SK-N-SH (cell line): Measurements from ENCODE around the gene DYNLRB1. TPM values are rescaled to one million over a fixed set of nuclear protein-coding genes. Genes with fewer than 3 reads are reported as not detected.

Experiments used
- CTCF ChIA-PET: fragments of 300-600, 350-600 bp; formaldehyde crosslinking; extraction: SDS; loops from one replicate; lab custom pipeline; 2021; lab: Yijun Ruan, JAX
- POLR2A ChIA-PET: fragments of 350-600 bp; sonication (Branson Sonifier 250); formaldehyde crosslinking; extraction: SDS; loops from one replicate; lab custom pipeline; 2020; ENCODE audit warnings: antibody characterized with exemption, inconsistent platforms; lab: Yijun Ruan, JAX
- DNase-seq: peaks from one replicate; pipeline ENCODE4 v3.0.0; 2012
- H2AFZ ChIP-seq: fragments of 200-600 bp; sonication (generic); 2 replicates; pipeline ENCODE4 v1.8.1; 2016; ENCODE audit warnings: antibody characterized with exemption, mild to moderate bottlenecking, low read depth
- H3F3A ChIP-seq: fragments of 200-600 bp; sonication (generic); replicated peaks from 2 replicates; pipeline ENCODE3; 2016; ENCODE audit warnings: antibody characterized with exemption, mild to moderate bottlenecking; ENCODE audit not compliant: insufficient read depth
- H3K27ac ChIP-seq, 2 experiments: fragments of 200-500 bp in 1 of 2; fragments of 200-600 bp in 1 of 2; sonication (Bioruptor generic) in 1 of 2; sonication (generic), shearing (Covaris generic) in 1 of 2; 2 replicates each; pipeline versions ENCODE4 v1.5.1 to v1.6.1; 2014 to 2016; ENCODE audit warnings: low read depth in 2 of 2, inconsistent platforms in 1 of 2, low read length in 1 of 2, mild to moderate bottlenecking in 1 of 2, mixed read lengths in 1 of 2
- H3K27me3 ChIP-seq: fragments of 200-600 bp; sonication (generic), shearing (Covaris generic); 2 replicates; pipeline ENCODE4 v1.6.1; 2016; ENCODE audit warnings: mixed run types; ENCODE audit not compliant: insufficient read depth
- H3K36me3 ChIP-seq, 2 experiments: fragments of 200-500 bp in 1 of 2; fragments of 200-600 bp in 1 of 2; sonication (Bioruptor generic) in 1 of 2; sonication (generic) in 1 of 2; replicated peaks in 1 of 2; 2 replicates each; pipeline versions ENCODE3 to v1.5.1; 2014 to 2016; ENCODE audit warnings: low read length in 1 of 2, mild to moderate bottlenecking in 1 of 2; ENCODE audit not compliant: insufficient read depth in 2 of 2, control insufficient read depth in 1 of 2
- H3K4me1 ChIP-seq, 2 experiments: fragments of 200-500 bp in 1 of 2; fragments of 200-600 bp in 1 of 2; sonication (Bioruptor generic) in 1 of 2; sonication (generic), shearing (Covaris generic) in 1 of 2; 2 replicates each; pipeline versions ENCODE4 v1.5.1 to v1.6.1; 2014 to 2016; ENCODE audit warnings: low read depth in 1 of 2, low read length in 1 of 2, mixed run types in 1 of 2; ENCODE audit not compliant: insufficient read depth in 2 of 2, control insufficient read depth in 1 of 2
- H3K4me2 ChIP-seq: fragments of 200-600 bp; sonication (generic), shearing (Covaris generic); 2 replicates; pipeline ENCODE4 v1.6.1; 2017; ENCODE audit warnings: mixed run types
- H3K4me3 ChIP-seq, 2 experiments: fragments of 200-500 bp in 1 of 2; fragments of 200-600 bp in 1 of 2; sonication (Bioruptor generic) in 1 of 2; sonication (generic), shearing (Covaris generic) in 1 of 2; 2 replicates each; pipeline versions ENCODE4 v1.5.1 to v1.8.1; 2014 to 2016; ENCODE audit warnings: low read depth in 2 of 2, inconsistent platforms in 1 of 2, low read length in 1 of 2, mild to moderate bottlenecking in 1 of 2, mixed read lengths in 1 of 2, moderate library complexity in 1 of 2
- H3K79me2 ChIP-seq: fragments of 200-600 bp; sonication (generic); 2 replicates; pipeline ENCODE4 v1.8.1; 2017; ENCODE audit warnings: mild to moderate bottlenecking; ENCODE audit not compliant: insufficient read depth
- H3K9ac ChIP-seq: fragments of 200-600 bp; sonication (generic); 2 replicates; pipeline ENCODE4 v1.6.1; 2017; ENCODE audit warnings: mixed run types
- H3K9me2 ChIP-seq: fragments of 200-600 bp; sonication (generic); 2 replicates; pipeline ENCODE4 v1.6.1; 2017; ENCODE audit warnings: mixed run types
- H3K9me3 ChIP-seq: fragments of 200-600 bp; sonication (generic); 2 replicates; pipeline ENCODE4 v1.6.1; 2017; ENCODE audit warnings: mixed run types, mild to moderate bottlenecking, moderate library complexity
- H4K20me1 ChIP-seq: fragments of 200-600 bp; sonication (generic); 2 replicates; pipeline ENCODE4 v1.6.1; 2017; ENCODE audit warnings: mild to moderate bottlenecking, mixed run types; ENCODE audit not compliant: insufficient read depth
- CHD2 ChIP-seq: fragments of 150-350 bp; IDR thresholded peaks from 2 replicates; pipeline ENCODE4 v1.6.1; 2018; ENCODE audit warnings: low read length; ENCODE audit not compliant: partially characterized antibody
- ELF1 ChIP-seq: IDR thresholded peaks from 2 replicates; pipeline ENCODE4 v1.4.0; 2012
- EP300 ChIP-seq, 2 experiments: IDR thresholded peaks; 2 replicates each; pipeline versions ENCODE4 v1.4.0 to v1.6.1; 2012; ENCODE audit warnings: borderline replicate concordance in 1 of 2, low read depth in 1 of 2, low read length in 1 of 2
- EZH2phosphoT487 ChIP-seq: fragments of 200-600 bp; sonication (generic); IDR thresholded peaks from 2 replicates; pipeline ENCODE4 v1.6.1; 2017; ENCODE audit warnings: low read depth, mixed run types, mild to moderate bottlenecking, antibody characterized with exemption, moderate library complexity, borderline replicate concordance
- FOSL2 ChIP-seq: IDR thresholded peaks from 2 replicates; pipeline ENCODE4 v1.4.0; 2012; ENCODE audit warnings: low read depth, mild to moderate bottlenecking, moderate library complexity, borderline replicate concordance
- FOXM1 ChIP-seq: IDR thresholded peaks from 2 replicates; pipeline ENCODE4 v1.4.0; 2012; ENCODE audit warnings: low read depth, mild to moderate bottlenecking
- GABPA ChIP-seq: IDR thresholded peaks from 2 replicates; pipeline ENCODE4 v1.4.0; 2012; ENCODE audit warnings: low read depth, mild to moderate bottlenecking
- JUND ChIP-seq: IDR thresholded peaks from 2 replicates; pipeline ENCODE4 v1.4.0; 2012
- MEF2A ChIP-seq: IDR thresholded peaks from 2 replicates; pipeline ENCODE4 v1.4.0; 2012; ENCODE audit warnings: low read depth, borderline replicate concordance
- MXI1 ChIP-seq: IDR thresholded peaks from 2 replicates; pipeline ENCODE4 v1.6.1; 2012; ENCODE audit warnings: mild to moderate bottlenecking, low read depth, low read length, improper control_type of control experiment
- NRF1 ChIP-seq: IDR thresholded peaks from 2 replicates; pipeline ENCODE4 v1.6.1; 2012; ENCODE audit warnings: low read depth, mild to moderate bottlenecking, low read length
- POLR2AphosphoS5 ChIP-seq: IDR thresholded peaks from 2 replicates; pipeline ENCODE4 v1.6.1; 2012; ENCODE audit warnings: low read depth, low read length
- RAD21 ChIP-seq: IDR thresholded peaks from 2 replicates; pipeline ENCODE4 v1.6.1; 2012; ENCODE audit warnings: mild to moderate bottlenecking, low read length
- RCOR1 ChIP-seq: fragments of 150-350 bp; IDR thresholded peaks from 2 replicates; pipeline ENCODE4 v1.6.1; 2017; ENCODE audit warnings: antibody characterized with exemption, low read length
- RXRA ChIP-seq: IDR thresholded peaks from 2 replicates; pipeline ENCODE4 v1.4.0; 2012; ENCODE audit warnings: low read depth, mild to moderate bottlenecking, borderline replicate concordance
- SIN3A ChIP-seq: IDR thresholded peaks from 2 replicates; pipeline ENCODE4 v1.6.1; 2012; ENCODE audit warnings: low read depth, mild to moderate bottlenecking, low read length, moderate library complexity, borderline replicate concordance
- SMC3 ChIP-seq: IDR thresholded peaks from 2 replicates; pipeline ENCODE4 v1.6.1; 2012; ENCODE audit warnings: low read depth, low read length, improper control_type of control experiment
- TAF1 ChIP-seq: IDR thresholded peaks from 2 replicates; pipeline ENCODE4 v1.6.1; 2012; ENCODE audit warnings: low read depth, mild to moderate bottlenecking, low read length, moderate library complexity, borderline replicate concordance
- TCF12 ChIP-seq: IDR thresholded peaks from 2 replicates; pipeline ENCODE4 v1.4.0; 2012
- WGBS: methylation state at CpG from one replicate; pipeline ENCODE4 v1.1.6; 2017; ENCODE audit warnings: low lambda C conversion rate; 5-methylcytosine and 5-hydroxymethylcytosine counted together
- polyA plus RNA-seq, 3 experiments: library from polyadenylated mRNA; depleted of rRNA; stranded (reverse); fragments of >200 nt; gene quantifications; 2 replicates each; pipeline ENCODE4 v1.2.3, GENCODE V29; 2012
- TF ChIP-seq, protein P1 (sequence below): fragments of 150-350 bp; IDR thresholded peaks from 2 replicates; pipeline ENCODE4 v1.6.1; 2016; ENCODE audit warnings: mild to moderate bottlenecking, low read depth, low read length
- TF ChIP-seq, protein P2 (sequence below): IDR thresholded peaks from 2 replicates; pipeline ENCODE4; 2012
- TF ChIP-seq, protein P3 (sequence below): fragments of 200-600 bp; sonication (generic); IDR thresholded peaks from 2 replicates; pipeline ENCODE4 v1.6.1; 2017; ENCODE audit warnings: antibody characterized with exemption, mild to moderate bottlenecking, moderate library complexity
- TF ChIP-seq, protein P4 (sequence below): IDR thresholded peaks from 2 replicates; pipeline ENCODE4 v1.4.0; 2012; ENCODE audit warnings: low read depth, borderline replicate concordance
- TF ChIP-seq, protein P5 (sequence below): fragments of 150-350 bp; IDR thresholded peaks from 2 replicates; pipeline ENCODE4 v1.6.1; 2017; ENCODE audit warnings: antibody characterized with exemption, low read length, low read depth, borderline replicate concordance

Gene DYNLRB1
- polyA plus RNA-seq, 1 of the 3 experiments (the other 2 are of a cell fraction), result 402 TPM

DNA sequence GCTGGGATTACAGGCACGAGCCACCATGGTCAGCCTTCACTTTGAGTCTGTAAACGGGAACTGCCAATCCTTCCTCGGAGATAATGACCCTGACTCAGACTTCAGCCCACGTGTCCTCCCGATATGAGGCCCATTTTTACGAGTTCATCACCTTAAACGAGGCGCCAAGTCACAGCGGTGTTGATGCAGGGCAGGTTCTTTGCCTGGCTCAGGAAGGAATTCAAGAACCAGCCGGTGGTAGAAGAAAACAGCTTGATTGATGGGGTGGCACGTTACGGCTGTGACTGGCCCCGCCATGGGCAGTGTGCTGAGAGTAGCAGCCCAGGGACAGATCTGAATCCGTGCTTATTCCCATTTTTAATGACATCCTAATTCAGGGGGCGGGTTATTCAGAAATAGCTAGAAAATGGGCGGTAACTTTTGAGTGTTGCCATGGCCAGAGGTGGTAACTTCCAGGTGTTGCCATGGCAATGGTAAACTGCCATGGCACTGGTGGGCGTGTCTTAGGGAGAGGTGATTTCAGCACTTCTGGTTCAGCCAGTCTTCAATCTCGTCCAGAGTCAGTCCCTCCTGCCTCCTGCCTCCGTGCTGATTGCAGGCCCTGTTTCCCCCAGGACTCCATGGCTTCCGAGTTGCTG is 33.2 kb downstream of the DYNLRB1 start:
- Histone ChIP-seq H3K79me2 (no peaks in the 10 kb centered on the region), H3K4me1 (peaks cover 0 to 3% of the 10 kb centered on the region in 2 experiments; a peak in 1 of 4 replicates), H3K36me3 (no peaks in the 10 kb centered on the region), H3K27ac (no peak overlapping the region), H3K9me3 (no peaks in the 10 kb centered on the region), H3K9ac (no peak overlapping the region), H3K27me3 (no peaks in the 10 kb centered on the region), H4K20me1 (no peaks in the 10 kb centered on the region), H3K9me2 (no peaks in the 10 kb centered on the region), H3K4me2 (no peak overlapping the region), H2AFZ (no peak overlapping the region), H3K4me3 (no peak overlapping the region), H3F3A (no peaks in the 10 kb centered on the region)
- WGBS, result 86% methylated on average over 19 of the region's 20 CpGs
- no peak for DNase-seq
- CTCF ChIA-PET, result interaction anchor here (1.0 to 1.4 kb wide), 3 partner anchors 10 to 12 kb away, joined by 3 to 4 read pairs (median 3); no protein-coding TSS in a partner anchor
- POLR2A ChIA-PET, result no interaction called here
- TF ChIP-seq JUND (no peak), EZH2phosphoT487 (no peak), MEF2A (no peak), FOSL2 (no peak), CHD2 (no peak), TAF1 (no peak), FOXM1 (no peak), POLR2AphosphoS5 (no peak), RXRA (no peak)
- TF ChIP-seq, protein P1, sequence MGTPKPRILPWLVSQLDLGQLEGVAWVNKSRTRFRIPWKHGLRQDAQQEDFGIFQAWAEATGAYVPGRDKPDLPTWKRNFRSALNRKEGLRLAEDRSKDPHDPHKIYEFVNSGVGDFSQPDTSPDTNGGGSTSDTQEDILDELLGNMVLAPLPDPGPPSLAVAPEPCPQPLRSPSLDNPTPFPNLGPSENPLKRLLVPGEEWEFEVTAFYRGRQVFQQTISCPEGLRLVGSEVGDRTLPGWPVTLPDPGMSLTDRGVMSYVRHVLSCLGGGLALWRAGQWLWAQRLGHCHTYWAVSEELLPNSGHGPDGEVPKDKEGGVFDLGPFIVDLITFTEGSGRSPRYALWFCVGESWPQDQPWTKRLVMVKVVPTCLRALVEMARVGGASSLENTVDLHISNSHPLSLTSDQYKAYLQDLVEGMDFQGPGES, result no peak

DNA sequence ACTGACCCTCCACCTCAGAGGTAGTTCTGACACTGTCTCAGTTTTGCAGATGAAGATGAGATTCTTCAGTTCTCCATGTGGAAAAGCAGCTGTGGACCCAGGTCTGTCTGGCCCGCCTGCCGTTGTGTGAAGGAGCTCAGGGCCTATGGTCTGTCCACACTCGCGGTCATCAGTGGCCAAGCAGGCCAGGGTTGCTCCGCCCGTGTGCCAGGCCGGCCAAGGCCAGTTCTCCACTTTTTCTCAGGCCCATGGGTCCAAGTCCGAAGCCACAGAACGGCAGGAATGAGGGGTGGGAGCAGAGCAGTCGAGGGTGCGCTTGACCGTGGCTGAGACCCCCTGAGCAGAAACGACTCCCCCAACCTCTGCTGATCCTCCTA is 33.7 kb downstream of the DYNLRB1 start:
- POLR2A ChIA-PET, result no interaction called here
- CTCF ChIA-PET, result interaction anchor here (1.0 to 1.4 kb wide), 2 partner anchors 11 to 13 kb away, joined by 3 to 4 read pairs; no protein-coding TSS in a partner anchor
- H2AFZ ChIP-seq, result no peak overlapping the region
- no peak for TF ChIP-seq POLR2AphosphoS5
- TF ChIP-seq GABPA, result no peak
- no peak for TF ChIP-seq RXRA
- no peak for TF ChIP-seq RAD21
- TF ChIP-seq, protein P2, sequence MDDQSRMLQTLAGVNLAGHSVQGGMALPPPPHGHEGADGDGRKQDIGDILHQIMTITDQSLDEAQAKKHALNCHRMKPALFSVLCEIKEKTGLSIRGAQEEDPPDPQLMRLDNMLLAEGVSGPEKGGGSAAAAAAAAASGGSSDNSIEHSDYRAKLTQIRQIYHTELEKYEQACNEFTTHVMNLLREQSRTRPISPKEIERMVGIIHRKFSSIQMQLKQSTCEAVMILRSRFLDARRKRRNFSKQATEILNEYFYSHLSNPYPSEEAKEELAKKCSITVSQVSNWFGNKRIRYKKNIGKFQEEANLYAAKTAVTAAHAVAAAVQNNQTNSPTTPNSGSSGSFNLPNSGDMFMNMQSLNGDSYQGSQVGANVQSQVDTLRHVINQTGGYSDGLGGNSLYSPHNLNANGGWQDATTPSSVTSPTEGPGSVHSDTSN, result no peak
- TF ChIP-seq, protein P3, sequence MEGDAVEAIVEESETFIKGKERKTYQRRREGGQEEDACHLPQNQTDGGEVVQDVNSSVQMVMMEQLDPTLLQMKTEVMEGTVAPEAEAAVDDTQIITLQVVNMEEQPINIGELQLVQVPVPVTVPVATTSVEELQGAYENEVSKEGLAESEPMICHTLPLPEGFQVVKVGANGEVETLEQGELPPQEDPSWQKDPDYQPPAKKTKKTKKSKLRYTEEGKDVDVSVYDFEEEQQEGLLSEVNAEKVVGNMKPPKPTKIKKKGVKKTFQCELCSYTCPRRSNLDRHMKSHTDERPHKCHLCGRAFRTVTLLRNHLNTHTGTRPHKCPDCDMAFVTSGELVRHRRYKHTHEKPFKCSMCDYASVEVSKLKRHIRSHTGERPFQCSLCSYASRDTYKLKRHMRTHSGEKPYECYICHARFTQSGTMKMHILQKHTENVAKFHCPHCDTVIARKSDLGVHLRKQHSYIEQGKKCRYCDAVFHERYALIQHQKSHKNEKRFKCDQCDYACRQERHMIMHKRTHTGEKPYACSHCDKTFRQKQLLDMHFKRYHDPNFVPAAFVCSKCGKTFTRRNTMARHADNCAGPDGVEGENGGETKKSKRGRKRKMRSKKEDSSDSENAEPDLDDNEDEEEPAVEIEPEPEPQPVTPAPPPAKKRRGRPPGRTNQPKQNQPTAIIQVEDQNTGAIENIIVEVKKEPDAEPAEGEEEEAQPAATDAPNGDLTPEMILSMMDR, result no peak
- TF ChIP-seq EP300 (IDR thresholded peaks at IDR 0.05; ENCODE audit: borderline replicate concordance in 1 of 2, low read depth in 1 of 2, low read length in 1 of 2), result no peak
- no peak for TF ChIP-seq TCF12
- TF ChIP-seq MXI1, result no peak
- TF ChIP-seq SIN3A, result no peak
- TF ChIP-seq, protein P4, sequence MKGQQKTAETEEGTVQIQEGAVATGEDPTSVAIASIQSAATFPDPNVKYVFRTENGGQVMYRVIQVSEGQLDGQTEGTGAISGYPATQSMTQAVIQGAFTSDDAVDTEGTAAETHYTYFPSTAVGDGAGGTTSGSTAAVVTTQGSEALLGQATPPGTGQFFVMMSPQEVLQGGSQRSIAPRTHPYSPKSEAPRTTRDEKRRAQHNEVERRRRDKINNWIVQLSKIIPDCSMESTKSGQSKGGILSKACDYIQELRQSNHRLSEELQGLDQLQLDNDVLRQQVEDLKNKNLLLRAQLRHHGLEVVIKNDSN, result no peak
- TF ChIP-seq SMC3, result no peak
- TF ChIP-seq NRF1, result no peak
- TF ChIP-seq, protein P5, sequence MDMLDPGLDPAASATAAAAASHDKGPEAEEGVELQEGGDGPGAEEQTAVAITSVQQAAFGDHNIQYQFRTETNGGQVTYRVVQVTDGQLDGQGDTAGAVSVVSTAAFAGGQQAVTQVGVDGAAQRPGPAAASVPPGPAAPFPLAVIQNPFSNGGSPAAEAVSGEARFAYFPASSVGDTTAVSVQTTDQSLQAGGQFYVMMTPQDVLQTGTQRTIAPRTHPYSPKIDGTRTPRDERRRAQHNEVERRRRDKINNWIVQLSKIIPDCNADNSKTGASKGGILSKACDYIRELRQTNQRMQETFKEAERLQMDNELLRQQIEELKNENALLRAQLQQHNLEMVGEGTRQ, result no peak
- no peak for TF ChIP-seq ELF1
- no peak for TF ChIP-seq RCOR1
- no peak for TF ChIP-seq FOXM1

More for the DNA sequence above, 33.7 kb downstream of the DYNLRB1 start:
- Histone ChIP-seq H3K9me3 (no peaks in the 10 kb centered on the region), H3K27ac (no peak overlapping the region), H3K79me2 (no peaks in the 10 kb centered on the region), H3K27me3 (no peaks in the 10 kb centered on the region), H3K36me3 (no peaks in the 10 kb centered on the region), H4K20me1 (no peaks in the 10 kb centered on the region), H3K4me2 (no peak overlapping the region), H3K9me2 (no peaks in the 10 kb centered on the region), H3K4me1 (peaks cover 0 to 3% of the 10 kb centered on the region in 2 experiments; a peak in 1 of 4 replicates), H3F3A (no peaks in the 10 kb centered on the region), H3K9ac (no peak overlapping the region), H3K4me3 (no peak overlapping the region)
- DNase-seq, result no peak
- 83% methylated on average over 1 of the region's 13 CpGs for WGBS
